Measurements from ENCODE around the gene CDKN2D.

- TF ChIP-seq CHD2 (IDR thresholded peaks at IDR 0.05; ENCODE audit: low read length) (no peak), POLR2AphosphoS5 (IDR thresholded peaks at IDR 0.05; ENCODE audit: low read depth, low read length) (no peak), EGR1 (IDR thresholded peaks at IDR 0.05; ENCODE audit: borderline replicate concordance, low read depth, low read length) (no peak), USF2 (IDR thresholded peaks at IDR 0.05; ENCODE audit: low read length) (no peak), SP2 (IDR thresholded peaks at IDR 0.05; ENCODE audit: low read length) (no peak), CTCF (IDR thresholded peaks at IDR 0.05; ENCODE audit: control extremely low read depth in 1 of 3, insufficient read depth in 1 of 3, low read depth in 1 of 3, low read length in 3 of 3) (no peak), POLR2A (IDR thresholded peaks at IDR 0.05; ENCODE audit: control extremely low read depth in 1 of 2, low read depth in 2 of 2, low read length in 2 of 2) (no peak; a peak in 1 of 3 replicates), RXRA (IDR thresholded peaks at IDR 0.05; ENCODE audit: insufficient read depth, low read depth, low read length) (no peak), EP300 (IDR thresholded peaks at IDR 0.05; ENCODE audit: borderline replicate concordance in 1 of 2, low read depth in 2 of 2, low read length in 2 of 2) (no peak), TCF12 (IDR thresholded peaks at IDR 0.05; ENCODE audit: low read depth, low read length) (no peak), FOSL1 (IDR thresholded peaks at IDR 0.05; ENCODE audit: insufficient read depth, low read depth, low read length) (no peak)
Measured at GRCh38 chr19:10553087-10553667, 15.6 kb downstream of the CDKN2D start.

All from H1 (cell line).